H4 (cell line): ENCODE results near the gene PGM3. TPM values are rescaled to one million over a fixed set of nuclear protein-coding genes. Genes with fewer than 3 reads are reported as not detected.

ENCODE experiments used
- DNase-seq: peaks from one replicate; pipeline ENCODE4 v3.0.0-alpha.2; 2015; ENCODE audit warnings: low spot score
- total RNA-seq: library from RNA; depleted of rRNA; stranded (reverse); fragments of >200 nt; shearing (Covaris generic); gene quantifications from 2 replicates; pipeline ENCODE4 v1.2.3, GENCODE V29; 2014; rRNA removed

Gene PGM3
- total RNA-seq, 1 experiment from 2014 or later, result 33.3 TPM

DNA sequence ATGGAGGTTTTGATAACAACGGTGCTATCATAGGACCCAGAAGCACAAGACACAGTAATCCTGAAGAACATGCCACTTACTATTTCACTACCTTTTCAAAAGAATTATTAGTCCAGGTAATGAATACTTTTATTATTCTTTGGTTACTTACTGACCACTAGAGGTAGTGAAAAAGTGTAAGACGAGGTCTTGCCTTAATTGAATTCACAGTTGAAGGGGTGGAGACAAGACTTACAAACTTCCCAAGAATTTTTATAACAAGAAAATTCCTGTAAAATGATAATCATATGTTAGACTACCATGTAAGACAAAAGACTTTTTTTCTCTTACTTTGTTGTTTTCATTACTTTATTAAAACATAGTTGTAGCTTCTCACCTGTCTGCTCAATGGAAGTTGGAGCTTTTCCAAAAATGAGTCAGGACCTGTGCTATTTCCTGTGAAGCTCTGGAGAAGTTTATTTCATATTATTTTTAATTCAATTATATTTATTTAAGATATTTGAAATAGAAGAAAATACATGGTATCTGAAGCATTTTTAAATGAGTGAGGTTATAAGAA, 73.2 kb downstream of the PGM3 start:
- no peak for DNase-seq

DNA sequence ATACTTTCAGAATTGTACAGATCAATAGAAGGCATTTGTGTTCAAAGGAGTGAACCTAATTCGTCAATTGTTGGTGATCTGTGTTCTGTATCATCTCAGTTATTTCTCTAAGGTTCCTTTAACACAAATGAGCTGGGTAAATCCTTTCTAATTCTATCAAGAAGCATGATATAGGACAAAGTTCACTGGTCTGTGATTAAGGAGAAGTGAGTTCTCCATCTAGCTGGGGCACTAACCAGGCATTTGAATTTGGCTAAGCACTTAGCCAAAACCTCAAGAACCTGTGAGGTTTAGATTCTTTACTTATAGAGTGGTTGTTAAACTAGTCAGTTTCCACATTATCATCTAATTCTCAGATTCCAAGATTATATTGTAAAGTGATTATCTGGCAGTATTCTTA, 75.3 kb downstream of the PGM3 start:
- no peak for DNase-seq

Other genes with a start within 250 kb of the PGM3 start
- 4.2 and 9.3 TPM in 2 replicates for gene UBE3D, start 127.4 kb downstream of the PGM3 start, total RNA-seq
- 5.3 and 14.5 TPM in 2 replicates for gene DOP1A, start 125.6 kb downstream of the PGM3 start, total RNA-seq
- 1.3 and 1.6 TPM in 2 replicates for gene RWDD2A, start 92 bp upstream of the PGM3 start, total RNA-seq
- gene ME1, start 237.8 kb upstream of the PGM3 start, total RNA-seq, result 49.6 and 53.1 TPM in 2 replicates